GM08714 (cell line): ENCODE measurements around the gene OGDHL.

Source experiments
- H3K4me3 ChIP-seq: fragments of 200-500 bp; sonication (Bioruptor generic); 2 replicates; pipeline ENCODE4 v1.5.1; 2014; ENCODE audit warnings: mild to moderate bottlenecking, low read length, inconsistent platforms
- ZNF274 ChIP-seq: IDR thresholded peaks from 2 replicates; pipeline ENCODE4 v1.6.1; 2012; ENCODE audit warnings: mild to moderate bottlenecking, low read depth, low read length

OGDHL gene

DNA sequence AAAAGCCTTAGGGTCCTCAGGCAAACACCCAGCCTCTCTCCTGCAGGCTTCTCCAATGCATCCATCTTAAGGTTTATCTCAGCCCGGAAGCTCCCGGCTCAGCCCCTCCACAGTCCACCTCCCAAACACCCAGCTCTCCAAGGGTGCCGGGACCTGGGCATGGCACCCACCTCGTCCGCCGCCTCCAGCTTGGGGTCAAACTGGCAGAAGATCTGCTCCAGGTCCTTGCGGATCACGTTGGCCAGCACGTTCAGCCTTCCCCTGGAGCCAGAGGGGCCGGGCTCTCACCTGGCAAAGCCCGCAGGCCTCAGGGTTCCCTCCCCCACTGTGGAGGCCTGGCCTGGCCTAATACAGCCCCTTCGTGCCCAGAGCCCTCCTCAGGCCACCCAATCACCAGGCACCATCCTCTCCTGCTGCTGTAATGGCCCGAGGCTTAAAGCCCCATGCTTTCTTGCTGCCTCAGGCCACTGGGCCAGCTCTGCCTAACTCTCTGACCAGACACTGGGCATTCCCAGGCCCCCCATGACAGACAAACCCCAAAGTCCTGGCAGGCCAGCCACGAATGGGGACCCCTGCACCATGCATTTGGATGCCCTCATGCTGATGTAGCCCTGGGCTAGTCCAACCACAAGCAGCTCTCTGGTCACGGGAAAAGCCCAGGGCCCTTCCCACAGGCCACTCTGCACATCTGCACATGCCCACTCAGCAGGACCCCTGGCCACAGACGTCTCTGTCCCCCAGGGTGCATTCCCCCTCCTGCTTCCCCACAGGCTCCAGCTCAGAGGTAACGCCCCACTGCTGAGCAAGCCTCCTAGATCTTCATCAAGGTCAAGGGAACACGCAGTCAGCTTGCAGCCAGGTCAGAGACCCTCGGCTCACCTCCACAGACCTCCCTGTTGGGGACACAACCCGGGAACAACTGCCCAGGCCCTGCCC is 12.3 kb downstream of the OGDHL start:
- no peak for TF ChIP-seq ZNF274
- H3K4me3 ChIP-seq, result no peak overlapping the region

GRCh38 chr10:49749144-49749543 is 13.0 kb downstream of the OGDHL start:
- TF ChIP-seq ZNF274, result no peak
- no peak overlapping the region for H3K4me3 ChIP-seq

- no peak for TF ChIP-seq ZNF274
Measured at GRCh38 chr10:49748006-49748405, 14.1 kb downstream of the OGDHL start.

GRCh38 chr10:49747303-49747646 is 14.8 kb downstream of the OGDHL start:
- H3K4me3 ChIP-seq, result no peak overlapping the region

More at GRCh38 chr10:49748006-49748405, 14.1 kb downstream of the OGDHL start:
- no peak overlapping the region for H3K4me3 ChIP-seq

GRCh38 chr10:49746626-49747302 is 15.4 kb downstream of the OGDHL start:
- TF ChIP-seq ZNF274, result no peak
- no peak overlapping the region for H3K4me3 ChIP-seq

More at GRCh38 chr10:49747303-49747646, 14.8 kb downstream of the OGDHL start:
- no peak for TF ChIP-seq ZNF274

DNA sequence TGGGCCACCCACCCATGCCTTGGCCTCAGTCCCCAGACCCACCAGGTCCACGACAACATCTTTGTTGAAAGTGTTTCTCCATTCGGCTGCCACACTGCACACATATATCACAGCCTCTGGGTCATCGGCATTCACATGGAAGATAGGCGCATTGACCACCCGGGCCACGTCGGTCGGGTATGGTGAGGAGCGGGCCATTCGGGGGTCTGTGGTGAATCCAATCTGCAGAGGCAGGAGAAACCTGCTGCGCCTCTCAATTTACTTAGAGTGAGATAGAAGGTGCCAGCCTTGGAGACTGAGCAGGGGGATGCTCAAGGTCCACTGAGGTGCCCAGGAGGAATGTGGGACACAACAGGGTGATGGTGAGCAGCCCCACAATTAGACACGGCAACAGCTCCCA is 16.4 kb downstream of the OGDHL start:
- H3K4me3 ChIP-seq, result no peak overlapping the region
- no peak for TF ChIP-seq ZNF274

GRCh38 chr10:49744924-49745605 is 17.1 kb downstream of the OGDHL start:
- no peak overlapping the region for H3K4me3 ChIP-seq
- no peak for TF ChIP-seq ZNF274

GRCh38 chr10:49744091-49744685 is 17.9 kb downstream of the OGDHL start:
- H3K4me3 ChIP-seq, result no peak overlapping the region
- no peak for TF ChIP-seq ZNF274

DNA sequence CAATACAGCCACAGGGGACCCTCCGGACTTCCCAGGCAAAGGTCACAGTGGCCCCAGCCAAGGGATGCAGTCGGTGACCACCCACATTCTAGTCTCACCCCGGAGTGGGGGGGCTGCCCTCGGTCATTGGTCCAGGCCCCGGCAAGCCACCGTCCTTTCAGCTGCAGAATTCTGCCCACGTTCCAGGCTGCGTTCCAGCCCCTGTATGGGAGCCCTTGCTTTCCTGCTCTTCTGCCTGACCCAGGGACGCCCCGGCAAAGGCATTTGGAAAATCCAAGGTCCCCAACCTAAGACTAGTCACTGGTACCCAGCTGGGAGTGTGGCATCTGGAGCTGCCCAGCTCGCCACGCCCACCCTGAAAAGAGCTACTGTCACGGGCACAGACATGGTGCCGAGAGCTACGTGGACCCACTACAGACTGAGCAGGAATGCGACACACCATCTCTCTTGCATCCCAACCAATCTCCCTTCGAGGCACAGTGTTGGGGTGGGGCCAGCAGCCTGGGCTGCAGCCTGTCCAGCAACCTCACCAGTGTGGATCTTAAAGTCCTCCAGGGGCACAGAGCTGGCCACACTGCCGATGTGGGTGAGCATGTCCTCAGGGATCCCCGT is 18.6 kb downstream of the OGDHL start:
- TF ChIP-seq ZNF274, result no peak

GRCh38 chr10:49742683-49743463 is 19.2 kb downstream of the OGDHL start:
- no peak for TF ChIP-seq ZNF274

More for the DNA sequence above, 18.6 kb downstream of the OGDHL start:
- H3K4me3 ChIP-seq, result no peak overlapping the region

DNA sequence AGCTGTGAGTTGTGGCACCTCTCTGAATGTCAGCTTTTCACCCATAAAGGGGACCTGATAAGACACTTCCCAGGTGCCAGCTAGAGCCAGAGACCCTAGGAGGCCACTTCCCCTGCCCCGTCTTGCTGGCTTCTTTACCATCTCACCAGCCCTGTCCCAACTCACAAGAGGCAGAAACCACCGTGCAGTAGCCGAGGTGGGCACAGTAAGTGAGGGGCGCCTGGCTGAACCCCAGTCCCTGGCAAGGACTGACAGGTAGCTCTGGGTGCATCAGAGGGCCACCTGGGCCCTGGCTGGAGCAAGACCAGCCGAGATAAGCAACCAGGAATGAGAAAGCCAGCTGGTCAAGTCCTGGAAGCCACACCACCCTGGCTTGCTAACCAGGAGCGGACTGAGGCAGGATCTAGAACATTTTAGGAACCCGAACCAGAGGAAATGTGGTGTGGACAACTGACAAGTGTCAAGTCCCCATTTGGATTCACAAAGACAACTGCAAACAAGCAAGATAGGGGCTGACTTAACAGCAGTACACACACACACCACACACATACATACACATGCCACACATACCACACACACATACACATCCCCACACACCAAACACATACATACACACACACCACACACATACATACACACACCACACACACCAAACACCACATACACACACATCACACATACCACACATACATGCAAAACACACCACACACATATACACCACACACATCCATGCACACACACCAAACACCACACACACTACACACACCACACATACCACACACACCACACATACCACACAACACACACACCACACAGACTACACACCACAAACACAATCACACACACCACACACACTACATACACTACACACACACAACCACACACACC is 20.8 kb downstream of the OGDHL start:
- no peak overlapping the region for H3K4me3 ChIP-seq
- TF ChIP-seq ZNF274, result no peak

More at GRCh38 chr10:49742683-49743463, 19.2 kb downstream of the OGDHL start:
- H3K4me3 ChIP-seq, result no peak overlapping the region
